Brain microvascular endothelial cell (primary cell): Measurements from ENCODE around the gene IP6K2.

Experiments
- DNase-seq: peaks from one replicate; pipeline ENCODE4 v3.0.0-alpha.2; 2020
- H3K27ac ChIP-seq: fragments of 250-450 bp; sonication (Bioruptor Pico); 2 replicates; pipeline ENCODE4 v1.5.1; 2020; ENCODE audit warnings: mild to moderate bottlenecking, moderate library complexity
- H3K27me3 ChIP-seq: fragments of 250-450 bp; sonication (Bioruptor Pico); replicated peaks from 2 replicates; pipeline ENCODE4 v1.5.1; 2020; ENCODE audit warnings: mild to moderate bottlenecking
- H3K36me3 ChIP-seq: fragments of 250-450 bp; sonication (Bioruptor Pico); replicated peaks from 2 replicates; pipeline ENCODE4 v1.5.1; 2020; ENCODE audit warnings: mild to moderate bottlenecking
- H3K4me3 ChIP-seq: 2 replicates; pipeline ENCODE4 v1.5.1; 2011; ENCODE audit warnings: low read depth, mild to moderate bottlenecking, control low read depth, low read length, moderate library complexity
- in situ Hi-C: cut with HindIII; loops from 2 replicates; pipeline ENCODE4 v1.10.0; 2017; ENCODE audit warnings: low sequenced_read_pairs, low pct_ligation_motif_present
- TF ChIP-seq, protein P1 (sequence below): IDR thresholded peaks from 2 replicates; pipeline ENCODE4 v1.5.1; 2011; ENCODE audit warnings: low read depth, mild to moderate bottlenecking, moderate library complexity, low read length, control low read depth, inconsistent platforms; ENCODE audit errors: missing control alignments

The IP6K2 gene

DNA sequence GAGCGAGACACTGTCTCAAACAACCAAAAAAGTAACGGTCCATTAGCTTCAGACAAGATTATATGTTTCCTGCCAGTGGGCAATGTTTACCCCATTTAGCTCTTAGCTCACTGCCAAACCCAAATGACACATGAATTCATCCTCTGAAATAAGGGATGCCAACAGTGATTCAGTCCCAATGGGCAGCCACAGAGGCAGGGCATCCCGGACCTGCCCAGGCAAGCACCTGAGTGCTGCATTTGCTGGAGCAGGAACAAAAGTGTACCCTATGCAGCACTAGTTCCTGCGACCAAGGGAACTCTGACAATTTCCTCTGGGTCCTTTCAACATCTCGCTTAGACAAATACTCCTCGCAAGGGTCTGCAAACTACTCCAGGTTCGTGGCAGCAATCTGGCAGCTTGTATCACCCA is 8.0 kb downstream of the IP6K2 start:
- H3K36me3 ChIP-seq, result peaks cover 50% of the 10 kb centered on the region
- no peak overlapping the region for H3K4me3 ChIP-seq
- H3K27me3 ChIP-seq, result no peaks in the 10 kb centered on the region
- TF ChIP-seq, protein P1, sequence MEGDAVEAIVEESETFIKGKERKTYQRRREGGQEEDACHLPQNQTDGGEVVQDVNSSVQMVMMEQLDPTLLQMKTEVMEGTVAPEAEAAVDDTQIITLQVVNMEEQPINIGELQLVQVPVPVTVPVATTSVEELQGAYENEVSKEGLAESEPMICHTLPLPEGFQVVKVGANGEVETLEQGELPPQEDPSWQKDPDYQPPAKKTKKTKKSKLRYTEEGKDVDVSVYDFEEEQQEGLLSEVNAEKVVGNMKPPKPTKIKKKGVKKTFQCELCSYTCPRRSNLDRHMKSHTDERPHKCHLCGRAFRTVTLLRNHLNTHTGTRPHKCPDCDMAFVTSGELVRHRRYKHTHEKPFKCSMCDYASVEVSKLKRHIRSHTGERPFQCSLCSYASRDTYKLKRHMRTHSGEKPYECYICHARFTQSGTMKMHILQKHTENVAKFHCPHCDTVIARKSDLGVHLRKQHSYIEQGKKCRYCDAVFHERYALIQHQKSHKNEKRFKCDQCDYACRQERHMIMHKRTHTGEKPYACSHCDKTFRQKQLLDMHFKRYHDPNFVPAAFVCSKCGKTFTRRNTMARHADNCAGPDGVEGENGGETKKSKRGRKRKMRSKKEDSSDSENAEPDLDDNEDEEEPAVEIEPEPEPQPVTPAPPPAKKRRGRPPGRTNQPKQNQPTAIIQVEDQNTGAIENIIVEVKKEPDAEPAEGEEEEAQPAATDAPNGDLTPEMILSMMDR, result no peak
- no peak for DNase-seq
- in situ Hi-C loops, result no loop called here
- H3K27ac ChIP-seq, result no peak overlapping the region

- TF ChIP-seq, protein P1, result no peak
- Histone ChIP-seq H3K36me3 (peaks cover 47% of the 10 kb centered on the region), H3K27me3 (no peaks in the 10 kb centered on the region), H3K27ac (no peak overlapping the region), H3K4me3 (no peak overlapping the region)
- in situ Hi-C loops, result no loop called here
- DNase-seq, result peak; percentile 12
These were observed 8.5 kb downstream of the IP6K2 start for GRCh38 chr3:48708481-48708889.

DNA sequence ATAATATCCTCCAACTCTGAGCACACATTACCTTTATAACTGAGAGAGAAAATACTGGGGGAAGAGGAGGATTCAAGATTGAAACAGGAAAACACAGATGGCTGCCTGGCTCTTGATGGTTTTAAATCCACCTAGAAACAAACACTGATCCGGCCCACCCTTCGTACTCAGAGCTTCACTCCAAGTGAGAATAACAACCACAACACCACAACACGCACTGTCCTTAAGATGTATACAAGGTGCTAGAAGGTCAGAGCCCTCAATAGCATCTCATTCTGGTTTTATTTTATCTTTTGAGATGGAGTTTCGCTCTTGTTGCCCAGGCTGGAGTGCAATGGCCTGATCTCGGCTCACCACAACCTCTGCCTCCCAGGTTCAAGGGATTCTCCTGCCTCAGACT is 9.9 kb downstream of the IP6K2 start:
- Histone ChIP-seq H3K27me3 (no peaks in the 10 kb centered on the region), H3K4me3 (no peak overlapping the region), H3K36me3 (peaks cover 40% of the 10 kb centered on the region), H3K27ac (no peak overlapping the region)
- no peak for DNase-seq
- TF ChIP-seq, protein P1, result no peak
- in situ Hi-C loops, result no loop called here

DNA sequence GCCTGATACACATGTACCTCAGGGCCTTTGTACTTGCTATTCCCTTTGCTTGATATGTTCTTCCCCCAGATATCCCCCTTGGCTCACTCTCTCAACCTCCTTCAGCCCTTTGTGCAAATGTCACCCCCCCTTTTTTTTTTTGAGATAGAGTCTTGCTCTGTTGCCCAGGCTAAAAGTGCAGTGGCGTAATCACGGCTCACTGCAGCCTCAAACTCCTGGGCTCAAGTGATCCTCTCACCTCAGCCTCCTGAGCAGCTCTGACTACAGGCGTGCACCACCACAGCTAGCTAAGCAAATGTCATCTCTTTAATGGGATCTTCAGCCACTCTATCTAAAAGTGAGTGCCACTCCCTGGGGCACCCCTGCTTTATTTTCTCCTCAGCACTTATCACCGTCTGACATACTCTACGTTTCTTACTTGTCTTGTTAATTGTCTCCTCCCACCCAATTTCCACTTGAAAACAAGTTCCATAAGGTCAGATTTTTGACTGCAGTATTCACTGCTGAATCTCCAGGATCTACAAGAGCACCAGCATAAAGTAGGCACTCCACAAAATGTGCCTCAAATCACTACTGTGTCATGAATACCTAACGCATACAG is 14.6 kb downstream of the IP6K2 start:
- in situ Hi-C loops, result no loop called here
- H3K36me3 ChIP-seq, result peaks cover 32% of the 10 kb centered on the region
- TF ChIP-seq, protein P1, result no peak
- H3K27me3 ChIP-seq, result no peaks in the 10 kb centered on the region
- no peak for DNase-seq
- no peak overlapping the region for H3K27ac ChIP-seq
- H3K4me3 ChIP-seq, result no peak overlapping the region

GRCh38 chr3:48700731-48701405 is 16.2 kb downstream of the IP6K2 start:
- no peak for DNase-seq
- TF ChIP-seq, protein P1, result no peak
- no peak overlapping the region for H3K4me3 ChIP-seq
- H3K36me3 ChIP-seq, result peaks cover 36% of the 10 kb centered on the region
- in situ Hi-C loops, result no loop called here
- H3K27ac ChIP-seq, result no peak overlapping the region
- H3K27me3 ChIP-seq, result no peaks in the 10 kb centered on the region
